SU-DHL-6 (cell line): Measurements from ENCODE around the gene MTARC1.

ENCODE experiments used
- EZH2phosphoT487 ChIP-seq: fragments of 200-600 bp; sonication (generic), shearing (Covaris generic); conservative IDR thresholded peaks from 2 replicates; pipeline ENCODE4 v1.6.1; 2018; ENCODE audit warnings: mild to moderate bottlenecking, antibody characterized with exemption, low read length, moderate library complexity, mixed read lengths
- TF ChIP-seq, protein P1 (sequence below): fragments of 200-600 bp; sonication (generic); IDR thresholded peaks from one replicate; pipeline ENCODE4 v1.5.1; 2017; ENCODE audit warnings: antibody characterized with exemption, mild to moderate bottlenecking, low read length, moderate library complexity; ENCODE audit not compliant: insufficient read depth, poor library complexity, severe bottlenecking

DNA sequence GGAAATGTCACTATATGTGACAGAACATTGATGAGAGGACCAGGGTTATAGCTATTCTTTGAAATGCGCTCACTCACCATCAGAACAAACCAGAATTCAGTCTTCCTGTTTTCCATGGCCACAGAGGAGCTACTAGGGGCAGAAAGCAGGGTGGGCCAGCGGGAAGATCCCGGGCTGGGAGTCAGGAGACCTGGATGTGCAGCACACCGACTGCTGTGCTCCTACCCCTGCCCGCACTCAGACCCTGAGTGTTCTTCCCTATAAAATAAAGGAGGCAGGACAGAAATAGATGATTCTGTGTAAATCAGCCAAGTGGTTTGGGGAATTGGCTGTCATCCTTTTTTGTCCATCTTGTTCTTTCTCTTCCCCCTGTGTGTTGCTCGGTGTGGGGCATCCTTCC, 21.0 kb downstream of the MTARC1 start:
- TF ChIP-seq, protein P1, sequence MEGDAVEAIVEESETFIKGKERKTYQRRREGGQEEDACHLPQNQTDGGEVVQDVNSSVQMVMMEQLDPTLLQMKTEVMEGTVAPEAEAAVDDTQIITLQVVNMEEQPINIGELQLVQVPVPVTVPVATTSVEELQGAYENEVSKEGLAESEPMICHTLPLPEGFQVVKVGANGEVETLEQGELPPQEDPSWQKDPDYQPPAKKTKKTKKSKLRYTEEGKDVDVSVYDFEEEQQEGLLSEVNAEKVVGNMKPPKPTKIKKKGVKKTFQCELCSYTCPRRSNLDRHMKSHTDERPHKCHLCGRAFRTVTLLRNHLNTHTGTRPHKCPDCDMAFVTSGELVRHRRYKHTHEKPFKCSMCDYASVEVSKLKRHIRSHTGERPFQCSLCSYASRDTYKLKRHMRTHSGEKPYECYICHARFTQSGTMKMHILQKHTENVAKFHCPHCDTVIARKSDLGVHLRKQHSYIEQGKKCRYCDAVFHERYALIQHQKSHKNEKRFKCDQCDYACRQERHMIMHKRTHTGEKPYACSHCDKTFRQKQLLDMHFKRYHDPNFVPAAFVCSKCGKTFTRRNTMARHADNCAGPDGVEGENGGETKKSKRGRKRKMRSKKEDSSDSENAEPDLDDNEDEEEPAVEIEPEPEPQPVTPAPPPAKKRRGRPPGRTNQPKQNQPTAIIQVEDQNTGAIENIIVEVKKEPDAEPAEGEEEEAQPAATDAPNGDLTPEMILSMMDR, result no peak
- no peak for TF ChIP-seq EZH2phosphoT487
